ENCODE data around the gene MB21D2.
"Not testable (repeated sequence)": the region's sequence is repeated elsewhere in the genome, so short reads cannot be mapped to it uniquely, and the experiment has no call there.

MB21D2 gene

GRCh38 chr3:192812743-192813383 lies 104.8 kb downstream of the MB21D2 start:
- no peak for DNase-seq (ENCODE audit: low read depth in 1 of 2, low spot score in 1 of 2)

- DNase-seq (ENCODE audit: low read depth in 1 of 2, low spot score in 1 of 2), result no peak
These were observed 111.9 kb downstream of the MB21D2 start for GRCh38 chr3:192805711-192806110.

GRCh38 chr3:192804502-192804901 lies 113.2 kb downstream of the MB21D2 start:
- DNase-seq (ENCODE audit: low read depth in 1 of 2, low spot score in 1 of 2), result no peak

- no peak for DNase-seq (ENCODE audit: low read depth in 1 of 2, low spot score in 1 of 2)
These were observed 114.4 kb downstream of the MB21D2 start for GRCh38 chr3:192802957-192803899.

GRCh38 chr3:192801985-192802384 lies 115.7 kb downstream of the MB21D2 start:
- no peak for DNase-seq (ENCODE audit: low read depth in 1 of 2, low spot score in 1 of 2)

GRCh38 chr3:192799721-192800120 lies 117.9 kb downstream of the MB21D2 start:
- no peak for DNase-seq (ENCODE audit: low read depth in 1 of 2, low spot score in 1 of 2)

GRCh38 chr3:192795021-192795420 lies 122.6 kb downstream of the MB21D2 start:
- DNase-seq (ENCODE audit: low read depth in 1 of 2, low spot score in 1 of 2), result no peak

GRCh38 chr3:192794216-192794615 lies 123.4 kb downstream of the MB21D2 start:
- DNase-seq (ENCODE audit: low read depth in 1 of 2, low spot score in 1 of 2), result no peak

- DNase-seq (ENCODE audit: low read depth in 1 of 2, low spot score in 1 of 2), result not testable (repeated sequence)
These were observed 128.7 kb downstream of the MB21D2 start for GRCh38 chr3:192788816-192789515.

- DNase-seq (ENCODE audit: low read depth in 1 of 2, low spot score in 1 of 2), result no peak
These were observed 139.1 kb downstream of the MB21D2 start for GRCh38 chr3:192778508-192778907.

- not testable (repeated sequence) for DNase-seq (ENCODE audit: low read depth in 1 of 2, low spot score in 1 of 2)
These were observed 143.3 kb downstream of the MB21D2 start for GRCh38 chr3:192774341-192774740.

GRCh38 chr3:192772240-192772894 lies 145.3 kb downstream of the MB21D2 start:
- no peak for DNase-seq (ENCODE audit: low read depth in 1 of 2, low spot score in 1 of 2)

GRCh38 chr3:192758654-192759053 lies 159.0 kb downstream of the MB21D2 start:
- DNase-seq (ENCODE audit: low read depth in 1 of 2, low spot score in 1 of 2), result no peak

GRCh38 chr3:192751148-192751547 lies 166.5 kb downstream of the MB21D2 start:
- DNase-seq (ENCODE audit: low read depth in 1 of 2, low spot score in 1 of 2), result no peak

- DNase-seq (ENCODE audit: low read depth in 1 of 2, low spot score in 1 of 2), result no peak
These were observed 167.5 kb downstream of the MB21D2 start for GRCh38 chr3:192750201-192750600.

GRCh38 chr3:192747746-192748145 lies 169.9 kb downstream of the MB21D2 start:
- no peak for DNase-seq (ENCODE audit: low read depth in 1 of 2, low spot score in 1 of 2)

GRCh38 chr3:192747145-192747544 lies 170.5 kb downstream of the MB21D2 start:
- DNase-seq (ENCODE audit: low read depth in 1 of 2, low spot score in 1 of 2), result no peak
